GM12878 (cell line): ENCODE measurements around the gene FBXO33. TPM values are rescaled to one million over a fixed set of nuclear protein-coding genes. Genes with fewer than 3 reads are reported as not detected.
A peak's percentile ranks its signal among the peaks of the same experiment; 100 is the strongest.

Source experiments
- ATF7 ChIP-seq: fragments of 450-650 bp; IDR thresholded peaks from 2 replicates; pipeline ENCODE4 v1.6.1; 2016; ENCODE audit warnings: low read depth, mild to moderate bottlenecking
- CBX5 ChIP-seq: sonication (generic); IDR thresholded peaks from 2 replicates; pipeline ENCODE4 v1.6.1; 2016; ENCODE audit warnings: low read depth, moderate library complexity, mild to moderate bottlenecking, inconsistent platforms
- CHD1 ChIP-seq: IDR thresholded peaks from 2 replicates; pipeline ENCODE4 v1.6.1; 2012; ENCODE audit warnings: low read depth, low read length, improper control_type of control experiment
- CHD2 ChIP-seq: IDR thresholded peaks from 2 replicates; pipeline ENCODE4 v1.6.1; 2011; ENCODE audit warnings: low read depth, low read length, improper control_type of control experiment, borderline replicate concordance
- IRF5 ChIP-seq: fragments of 450-650 bp; IDR thresholded peaks from 2 replicates; pipeline ENCODE4 v1.6.1; 2017; ENCODE audit warnings: borderline replicate concordance
- NFYB ChIP-seq: IDR thresholded peaks from 2 replicates; pipeline ENCODE4 v1.6.1; 2011; ENCODE audit warnings: low read depth, mild to moderate bottlenecking, low read length, improper control_type of control experiment, moderate library complexity; ENCODE audit not compliant: insufficient read depth
- PAX5 ChIP-seq: IDR thresholded peaks from 2 replicates; pipeline ENCODE4 v1.6.1; 2011; ENCODE audit warnings: low read depth, low read length, borderline replicate concordance
- PAX8 ChIP-seq: fragments of 450-650 bp; IDR thresholded peaks from 2 replicates; pipeline ENCODE4 v1.6.1; 2017; ENCODE audit warnings: mild to moderate bottlenecking, moderate library complexity
- RCOR1 ChIP-seq: conservative IDR thresholded peaks from 2 replicates; pipeline ENCODE4 v1.6.1; 2012; ENCODE audit warnings: low read depth, low read length, improper control_type of control experiment
- RELB ChIP-seq: fragments of 450-650 bp; IDR thresholded peaks from 2 replicates; pipeline ENCODE4 v1.6.1; 2017; ENCODE audit warnings: low read depth, mild to moderate bottlenecking, moderate library complexity
- RFX5 ChIP-seq: IDR thresholded peaks from 2 replicates; pipeline ENCODE4 v1.6.1; 2011; ENCODE audit warnings: low read depth, low read length, improper control_type of control experiment
- SMARCA5 ChIP-seq: fragments of 450-650 bp; IDR thresholded peaks from 2 replicates; pipeline ENCODE4 v1.6.1; 2017; ENCODE audit warnings: mild to moderate bottlenecking
- SREBF1 ChIP-seq: IDR thresholded peaks from 2 replicates; pipeline ENCODE4 v1.6.1; 2012; ENCODE audit warnings: mild to moderate bottlenecking, low read length
- SREBF2 ChIP-seq: IDR thresholded peaks from 2 replicates; pipeline ENCODE4 v1.6.1; 2012; ENCODE audit warnings: mild to moderate bottlenecking, low read length
- TCF3 ChIP-seq: IDR thresholded peaks from 2 replicates; pipeline ENCODE4 v1.6.1; 2012; ENCODE audit warnings: low read depth, mild to moderate bottlenecking, low read length, borderline replicate concordance; ENCODE audit not compliant: insufficient read depth
- TCF7 ChIP-seq: IDR thresholded peaks from 2 replicates; pipeline ENCODE4 v1.6.1; 2014; ENCODE audit warnings: antibody characterized with exemption, borderline replicate concordance
- ZBTB40 ChIP-seq: fragments of 450-650 bp; IDR thresholded peaks from 2 replicates; pipeline ENCODE4 v1.6.1; 2016; ENCODE audit warnings: mild to moderate bottlenecking, moderate library complexity, borderline replicate concordance
- ZNF217 ChIP-seq: fragments of 450-650 bp; IDR thresholded peaks from 2 replicates; pipeline ENCODE4 v1.6.1; 2017; ENCODE audit warnings: antibody characterized with exemption, mild to moderate bottlenecking
- polyA plus RNA-seq, 11 experiments: library from polyadenylated mRNA; depleted of rRNA in 4 of 11; unstranded in 6 of 11; stranded (reverse) in 5 of 11; fragments of >200 nt; fragmentation: Nextera tagmentation in 4 of 11; fragmentation: Illumina TruSeq in 1 of 11; extraction: Ambion mirVana in 4 of 11; extraction: Trizol in 1 of 11; gene quantifications; 1 replicate in 1 of 11; 2 replicates in 10 of 11; pipeline versions ENCODE4 v1.2.1 to v1.2.3, GENCODE V29; 2011 to 2016; ENCODE audit warnings: inconsistent platforms in 2 of 11, missing spikeins in 2 of 11, low read depth in 1 of 11
- total RNA-seq, 4 experiments: library from RNA; depleted of rRNA in 3 of 4; stranded (reverse); fragments of >200 nt in 3 of 4; fragmentation: Illumina TruSeq in 1 of 4; extraction: Trizol in 1 of 4; gene quantifications; 2 replicates each; pipeline versions ENCODE4 v1.2.1 to v1.2.3, GENCODE V29; 2013 to 2021

FBXO33 gene
- total and polyA plus RNA-seq, 10 of the 15 experiments (the other 5 are each of a cell fraction or from before 2014, with no cell fraction given), result 4.7 to 56.9 (median 19.6) TPM

- TF ChIP-seq NFYB (no peak), SMARCA5 (no peak), PAX8 (0 out of 2 replicates have a peak, but pooled peaks have one; percentile 35), RELB (peak; percentile 81), RFX5 (no peak), ZNF217 (peak; percentile 36; the same call in 1 of the 2 replicates), SREBF2 (no peak), RCOR1 (peak; percentile 25; the same call in 1 of the 2 replicates), ATF7 (no peak), IRF5 (no peak), TCF7 (no peak), ZBTB40 (0 out of 2 replicates have a peak, but pooled peaks have one; percentile 1), PAX5 (no peak), CHD2 (peak; percentile 57), CBX5 (no peak), TCF3 (0 out of 2 replicates have a peak, but pooled peaks have one; percentile 37), SREBF1 (no peak), CHD1 (no peak)
Measured at GRCh38 chr14:39432619-39433451, 602 bp upstream of the FBXO33 start (continued).
